NCI-H1694 treated with DMSO at 0.1 percent for 48 hours (cell line): Measurements from ENCODE around the gene CD200R1.

Experiments used
- DNase-seq: peaks from one replicate; lab custom pipeline; 2025; lab: John Stamatoyannopoulos, UW

Gene CD200R1

GRCh38 chr3:112974894-112975293 lies at the start of gene CD200R1:
CD200R1 (minus strand) TSS chr3:112975103; CDS start chr3:112974857, 246 bp downstream.
- no peak for DNase-seq

GRCh38 chr3:113021471-113021870 lies 46.6 kb upstream of the CD200R1 start:
- DNase-seq = no peak

GRCh38 chr3:113019182-113020137 lies 44.6 kb upstream of the CD200R1 start:
- DNase-seq = peak; percentile 82

GRCh38 chr3:113018536-113019181 lies 43.8 kb upstream of the CD200R1 start:
- peak; percentile 13 for DNase-seq

GRCh38 chr3:113013593-113013992 lies 38.7 kb upstream of the CD200R1 start:
- no peak for DNase-seq

GRCh38 chr3:113008117-113008516 lies 33.2 kb upstream of the CD200R1 start:
- no peak for DNase-seq

- DNase-seq = no peak
Observed at GRCh38 chr3:113006359-113007056, 31.6 kb upstream of the CD200R1 start.

GRCh38 chr3:113005611-113006010 lies 30.7 kb upstream of the CD200R1 start:
- no peak for DNase-seq

- DNase-seq = no peak
Observed at GRCh38 chr3:113002679-113003078, 27.8 kb upstream of the CD200R1 start.

- DNase-seq = no peak
Observed at GRCh38 chr3:113002037-113002436, 27.1 kb upstream of the CD200R1 start.

GRCh38 chr3:113000691-113001090 lies 25.8 kb upstream of the CD200R1 start:
- DNase-seq = no peak

- no peak for DNase-seq
Observed at GRCh38 chr3:112995800-112996199, 20.9 kb upstream of the CD200R1 start.

- DNase-seq = peak; percentile 92
Observed at GRCh38 chr3:112990672-112991602, 16.0 kb upstream of the CD200R1 start, which contains the start of gene GTPBP8. GTPBP8 (plus strand) TSS chr3:112990984; CDS start chr3:112991000, 16 bp downstream.

GRCh38 chr3:112987710-112988334 lies 12.9 kb upstream of the CD200R1 start:
- no peak for DNase-seq

GRCh38 chr3:112984485-112984884 lies 9.6 kb upstream of the CD200R1 start:
- DNase-seq = no peak

GRCh38 chr3:112982710-112983109 lies 7.8 kb upstream of the CD200R1 start:
- no peak for DNase-seq

- DNase-seq = no peak
Observed at GRCh38 chr3:112980080-112980479, 5.2 kb upstream of the CD200R1 start.

- DNase-seq = peak; percentile 23
Observed at GRCh38 chr3:112979244-112979832, 4.4 kb upstream of the CD200R1 start.

- no peak for DNase-seq
Observed at GRCh38 chr3:112976953-112977352, 2.0 kb upstream of the CD200R1 start.

GRCh38 chr3:112976001-112976400 lies 1.1 kb upstream of the CD200R1 start:
- no peak for DNase-seq

- no peak for DNase-seq
Observed at GRCh38 chr3:112974178-112974517, 755 bp downstream of the CD200R1 start.
